Measurements from ENCODE around the gene SUN5. TPM values are rescaled to one million over a fixed set of nuclear protein-coding genes. Genes with fewer than 3 reads are reported as not detected.

SUN5 gene
- total and polyA plus RNA-seq, 11 donors: not detected

- Histone ChIP-seq H3K4me3 (no peak overlapping the region), H3K9me3 (no peaks in the 10 kb centered on the region), H3K4me1 (no peaks in the 10 kb centered on the region), H3K36me3 (no peaks in the 10 kb centered on the region), H3K27me3 (peaks cover 0 to 12% (median 0%) of the 10 kb centered on the region in 9 donors), H3K27ac (no peak overlapping the region)
- DNase-seq: no peak
- TF ChIP-seq POLR2A (IDR thresholded peaks at IDR 0.05): no peak
- TF ChIP-seq, protein P1, sequence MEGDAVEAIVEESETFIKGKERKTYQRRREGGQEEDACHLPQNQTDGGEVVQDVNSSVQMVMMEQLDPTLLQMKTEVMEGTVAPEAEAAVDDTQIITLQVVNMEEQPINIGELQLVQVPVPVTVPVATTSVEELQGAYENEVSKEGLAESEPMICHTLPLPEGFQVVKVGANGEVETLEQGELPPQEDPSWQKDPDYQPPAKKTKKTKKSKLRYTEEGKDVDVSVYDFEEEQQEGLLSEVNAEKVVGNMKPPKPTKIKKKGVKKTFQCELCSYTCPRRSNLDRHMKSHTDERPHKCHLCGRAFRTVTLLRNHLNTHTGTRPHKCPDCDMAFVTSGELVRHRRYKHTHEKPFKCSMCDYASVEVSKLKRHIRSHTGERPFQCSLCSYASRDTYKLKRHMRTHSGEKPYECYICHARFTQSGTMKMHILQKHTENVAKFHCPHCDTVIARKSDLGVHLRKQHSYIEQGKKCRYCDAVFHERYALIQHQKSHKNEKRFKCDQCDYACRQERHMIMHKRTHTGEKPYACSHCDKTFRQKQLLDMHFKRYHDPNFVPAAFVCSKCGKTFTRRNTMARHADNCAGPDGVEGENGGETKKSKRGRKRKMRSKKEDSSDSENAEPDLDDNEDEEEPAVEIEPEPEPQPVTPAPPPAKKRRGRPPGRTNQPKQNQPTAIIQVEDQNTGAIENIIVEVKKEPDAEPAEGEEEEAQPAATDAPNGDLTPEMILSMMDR (IDR thresholded peaks at IDR 0.05): no peak
- intact Hi-C loops (cut with DNase I): no loop called here
- 75 to 90% (median 80%) methylated on average over 10 of the region's 10 CpGs for WGBS, 4 donors
- ATAC-seq: no peak
Observed at GRCh38 chr20:33015114-33015484, 10.9 kb upstream of the SUN5 start.

GRCh38 chr20:33014336-33015113 is 10.3 kb upstream of the SUN5 start:
- intact Hi-C loops (cut with DNase I): no loop called here
- Histone ChIP-seq H3K4me1 (no peaks in the 10 kb centered on the region), H3K4me3 (no peak overlapping the region), H3K27me3 (peaks cover 0 to 12% (median 0%) of the 10 kb centered on the region in 9 donors), H3K36me3 (no peaks in the 10 kb centered on the region), H3K27ac (no peak overlapping the region), H3K9me3 (no peaks in the 10 kb centered on the region)
- 59 to 67% (median 61%) methylated on average over 15 to 16 of the region's 16 CpGs for WGBS, 4 donors
- DNase-seq: no peak
- no peak for TF ChIP-seq POLR2A (IDR thresholded peaks at IDR 0.05)
- TF ChIP-seq, protein P1 (IDR thresholded peaks at IDR 0.05): no peak
- ATAC-seq: no peak

GRCh38 chr20:33013701-33014326 is 9.6 kb upstream of the SUN5 start:
- no peak overlapping the region for H3K4me3 ChIP-seq
- no peaks in the 10 kb centered on the region for H3K9me3 ChIP-seq
- no peaks in the 10 kb centered on the region for H3K36me3 ChIP-seq
- TF ChIP-seq POLR2A (IDR thresholded peaks at IDR 0.05): no peak
- TF ChIP-seq, protein P1 (IDR thresholded peaks at IDR 0.05): no peak
- DNase-seq (no peak), ATAC-seq (no peak)
- H3K4me1 ChIP-seq: no peaks in the 10 kb centered on the region
- peaks cover 0 to 12% (median 0%) of the 10 kb centered on the region in 9 donors for H3K27me3 ChIP-seq
- H3K27ac ChIP-seq: no peak overlapping the region
- 62 to 73% (median 67%) methylated on average over 3 to 12 of the region's 12 CpGs for WGBS, 4 donors
- intact Hi-C loops (cut with DNase I): no loop called here

DNA sequence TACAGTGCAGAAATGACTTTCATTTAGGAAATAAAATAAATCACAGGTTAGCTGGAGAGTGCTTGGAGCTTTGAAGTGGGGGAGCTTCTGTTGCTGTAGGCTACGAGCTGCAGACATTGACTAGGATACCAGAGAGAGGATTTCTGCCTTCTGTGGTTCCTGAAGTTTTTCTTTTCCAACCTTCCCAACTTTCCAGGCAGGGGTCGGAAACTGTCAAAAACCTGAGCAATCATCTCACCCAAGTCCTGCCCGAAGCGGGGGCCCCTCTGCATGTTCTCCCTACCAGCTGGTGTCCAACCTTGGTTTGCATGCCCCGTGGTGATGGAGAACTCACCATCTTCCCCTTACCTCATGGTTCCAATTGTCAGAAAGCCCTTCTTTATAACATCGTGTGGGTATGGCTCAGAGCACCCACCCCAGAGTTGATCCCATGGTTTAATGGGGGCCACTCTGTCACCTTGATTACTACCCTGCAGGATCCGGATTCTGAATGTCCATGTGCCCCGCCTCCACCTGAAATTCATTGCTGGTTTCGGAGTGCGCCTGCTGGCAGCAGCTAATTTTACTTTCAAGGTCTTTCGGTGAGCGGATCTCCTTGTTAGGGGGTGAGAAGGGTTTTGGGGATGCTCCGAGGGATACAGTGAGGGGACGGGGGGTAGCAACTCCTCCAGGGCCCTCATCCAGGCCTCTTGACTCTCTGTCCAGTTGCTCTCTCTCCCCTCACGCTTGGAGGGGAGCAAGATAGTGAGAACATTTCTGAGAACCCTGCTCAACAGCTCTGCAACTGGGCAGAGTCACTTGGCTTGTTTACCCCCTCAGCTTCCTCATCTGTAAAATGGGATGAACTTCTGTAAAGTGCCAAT is 8.3 kb upstream of the SUN5 start:
- intact Hi-C loops (cut with DNase I): no loop called here

More for the DNA sequence above, 8.3 kb upstream of the SUN5 start:
- H3K27ac ChIP-seq: no peak overlapping the region
- H3K4me1 ChIP-seq: no peaks in the 10 kb centered on the region
- peaks cover 0 to 12% (median 0%) of the 10 kb centered on the region in 9 donors for H3K27me3 ChIP-seq
- no peaks in the 10 kb centered on the region for H3K9me3 ChIP-seq
- DNase-seq (no peak), ATAC-seq (no peak)
- no peak overlapping the region for H3K4me3 ChIP-seq
- TF ChIP-seq POLR2A (IDR thresholded peaks at IDR 0.05): no peak
- no peaks in the 10 kb centered on the region for H3K36me3 ChIP-seq
- WGBS, 4 donors: 81 to 85% (median 83%) methylated on average over 15 of the region's 15 CpGs
